Activated B cell treated with CpG ODN at 0.5 μM for 24 hours (primary cell): Measurements from ENCODE around the gene ACP3. TPM values are rescaled to one million over a fixed set of nuclear protein-coding genes. Genes with fewer than 3 reads are reported as not detected.
"Not testable (repeated sequence)": the region's sequence is repeated elsewhere in the genome, so short reads cannot be mapped to it uniquely, and the experiment has no call there.

Experiments used
- ATAC-seq: fragments of 200-7000 bp; cut with Tn5 transposase; one replicate; pipeline ENCODE4 v1.10.0; 2021; ENCODE audit warnings: low read depth, mild to moderate bottlenecking, moderate library complexity
- CTCF ChIA-PET: fragments of 350-600 bp; sonication (Branson Sonifier 250); formaldehyde crosslinking; loops from one replicate; lab custom pipeline; 2021; ENCODE audit warnings: antibody characterized with exemption; lab: Charles Lee
- POLR2A ChIA-PET: fragments of 350-600 bp; sonication (Branson Sonifier 250); formaldehyde crosslinking; loops from one replicate; lab custom pipeline; 2021; ENCODE audit warnings: antibody characterized with exemption; lab: Charles Lee
- DNase-seq: peaks from one replicate; pipeline ENCODE4 v3.0.0; 2022
- H3K27ac Mint-ChIP-seq: one replicate; pipeline ENCODE4 v1.8.0; 2020; ENCODE audit warnings: mixed read lengths
- H3K27me3 Mint-ChIP-seq: one replicate; pipeline ENCODE4 v1.8.0; 2021; ENCODE audit warnings: mixed read lengths
- H3K36me3 Mint-ChIP-seq: one replicate; pipeline ENCODE4 v1.8.0; 2021; ENCODE audit warnings: low read depth, mixed read lengths
- H3K4me1 Mint-ChIP-seq: one replicate; pipeline ENCODE4 v1.8.0; 2021; ENCODE audit warnings: mixed read lengths
- H3K4me3 Mint-ChIP-seq: one replicate; pipeline ENCODE4 v1.8.0; 2020; ENCODE audit warnings: mild to moderate bottlenecking, mixed read lengths
- H3K9me3 Mint-ChIP-seq: one replicate; pipeline ENCODE4 v1.8.0; 2020; ENCODE audit warnings: mixed read lengths
- intact Hi-C: fragments of 100-400 bp; cut with micrococcal nuclease; formaldehyde crosslinking; loops from one replicate; pipeline ENCODE4 v1.15.1; 2024
- total RNA-seq: library from RNA; stranded (reverse); gene quantifications from 2 replicates; pipeline ENCODE4 v1.2.3, GENCODE V29; 2022
- TF ChIP-seq, protein P1 (sequence below): fragments of 200-600 bp; IDR thresholded peaks from one replicate; pipeline ENCODE4 v1.8.0; 2022; ENCODE audit warnings: antibody characterized with exemption, mild to moderate bottlenecking

The ACP3 gene
- total RNA-seq, 1 donor from 2014 or later, result 0.84 TPM

- ChIA-PET CTCF (no interaction called here), POLR2A (no interaction called here)
- DNase-seq (no peak), ATAC-seq (no peak)
- Mint-ChIP-seq H3K27me3 (no peaks in the 10 kb centered on the region), H3K9me3 (no peaks in the 10 kb centered on the region), H3K27ac (no peak overlapping the region), H3K4me1 (no peaks in the 10 kb centered on the region), H3K36me3 (no peaks in the 10 kb centered on the region), H3K4me3 (no peak overlapping the region)
- TF ChIP-seq, protein P1, sequence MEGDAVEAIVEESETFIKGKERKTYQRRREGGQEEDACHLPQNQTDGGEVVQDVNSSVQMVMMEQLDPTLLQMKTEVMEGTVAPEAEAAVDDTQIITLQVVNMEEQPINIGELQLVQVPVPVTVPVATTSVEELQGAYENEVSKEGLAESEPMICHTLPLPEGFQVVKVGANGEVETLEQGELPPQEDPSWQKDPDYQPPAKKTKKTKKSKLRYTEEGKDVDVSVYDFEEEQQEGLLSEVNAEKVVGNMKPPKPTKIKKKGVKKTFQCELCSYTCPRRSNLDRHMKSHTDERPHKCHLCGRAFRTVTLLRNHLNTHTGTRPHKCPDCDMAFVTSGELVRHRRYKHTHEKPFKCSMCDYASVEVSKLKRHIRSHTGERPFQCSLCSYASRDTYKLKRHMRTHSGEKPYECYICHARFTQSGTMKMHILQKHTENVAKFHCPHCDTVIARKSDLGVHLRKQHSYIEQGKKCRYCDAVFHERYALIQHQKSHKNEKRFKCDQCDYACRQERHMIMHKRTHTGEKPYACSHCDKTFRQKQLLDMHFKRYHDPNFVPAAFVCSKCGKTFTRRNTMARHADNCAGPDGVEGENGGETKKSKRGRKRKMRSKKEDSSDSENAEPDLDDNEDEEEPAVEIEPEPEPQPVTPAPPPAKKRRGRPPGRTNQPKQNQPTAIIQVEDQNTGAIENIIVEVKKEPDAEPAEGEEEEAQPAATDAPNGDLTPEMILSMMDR, result no peak
- intact Hi-C loops, result loop anchor here (10.0 kb wide), 1 partner anchor 360 kb away; the partner anchor contains the start of gene CPNE4
These were observed 77.1 kb downstream of the ACP3 start for GRCh38 chr3:132394320-132394719.

GRCh38 chr3:132395126-132395525, 77.9 kb downstream of the ACP3 start:
- CTCF ChIA-PET, result no interaction called here
- no peaks in the 10 kb centered on the region for H3K36me3 Mint-ChIP-seq

DNA sequence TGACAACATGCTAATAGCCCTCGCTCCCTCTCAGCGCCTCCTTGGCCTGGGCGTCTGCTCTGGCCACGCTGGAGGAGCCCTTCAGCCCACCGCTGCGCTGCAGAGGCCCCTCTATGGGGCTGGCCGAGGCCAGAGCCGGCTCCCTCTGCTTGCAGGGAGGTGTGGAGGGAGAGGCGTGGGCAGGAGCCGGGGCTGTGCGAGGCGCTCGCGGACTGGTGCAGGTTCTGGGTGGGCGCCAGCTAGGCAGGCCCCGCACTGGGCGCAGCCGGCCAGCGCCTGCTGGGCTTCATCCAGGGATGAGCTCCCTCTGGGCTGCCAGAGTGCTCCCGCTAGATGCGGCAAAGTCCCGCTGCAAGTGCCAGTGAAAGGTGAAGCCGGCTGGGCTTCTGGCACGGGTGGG, 79.0 kb downstream of the ACP3 start:
- ATAC-seq (no peak), DNase-seq (no peak)
- Mint-ChIP-seq H3K4me1 (no peaks in the 10 kb centered on the region), H3K9me3 (no peaks in the 10 kb centered on the region), H3K27me3 (no peaks in the 10 kb centered on the region), H3K36me3 (no peaks in the 10 kb centered on the region), H3K4me3 (no peak overlapping the region), H3K27ac (no peak overlapping the region)
- POLR2A ChIA-PET, result no interaction called here
- intact Hi-C loops, result loop anchor here (5.0 to 10.0 kb wide), 2 partner anchors 361 to 1639 kb away; partner anchors contain the start of gene CPNE4
- CTCF ChIA-PET, result interaction anchor here (1.2 to 5.0 kb wide), 2 partner anchors 10 to 46 kb away, joined by 4 to 26 read pairs; no protein-coding TSS in a partner anchor
- TF ChIP-seq, protein P1, result no peak

More at GRCh38 chr3:132395126-132395525, 77.9 kb downstream of the ACP3 start:
- H3K27me3 Mint-ChIP-seq, result no peaks in the 10 kb centered on the region
- H3K9me3 Mint-ChIP-seq, result no peaks in the 10 kb centered on the region
- ATAC-seq (no peak), DNase-seq (no peak)
- intact Hi-C loops, result loop anchor here (5.0 to 10.0 kb wide), 2 partner anchors 360 to 1638 kb away; partner anchors contain the start of gene CPNE4
- no peaks in the 10 kb centered on the region for H3K4me1 Mint-ChIP-seq
- TF ChIP-seq, protein P1, result no peak
- no peak overlapping the region for H3K27ac Mint-ChIP-seq
- no peak overlapping the region for H3K4me3 Mint-ChIP-seq
- POLR2A ChIA-PET, result no interaction called here

DNA sequence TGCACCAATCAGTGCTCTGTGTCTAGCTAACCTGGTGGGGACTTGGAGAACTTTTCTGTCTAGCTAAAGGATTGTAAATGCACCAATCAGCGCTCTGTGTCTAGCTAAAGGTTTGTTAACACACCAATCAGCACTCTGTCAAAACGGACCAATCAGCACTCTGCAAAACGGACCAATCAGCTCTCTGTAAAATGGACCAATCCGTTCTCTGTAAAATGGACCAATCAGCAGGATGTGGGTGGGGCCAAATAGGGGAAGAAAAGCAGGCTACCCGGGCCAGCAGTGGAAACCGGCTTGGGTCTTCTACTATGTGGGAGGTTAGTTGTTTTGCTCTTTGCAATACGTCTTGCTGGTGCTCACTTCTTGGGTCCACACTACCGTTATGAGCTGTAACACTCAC, 79.6 kb downstream of the ACP3 start:
- DNase-seq, ATAC-seq, H3K4me3 Mint-ChIP-seq, H3K27ac Mint-ChIP-seq, POLR2A ChIA-PET, H3K36me3 Mint-ChIP-seq, H3K9me3 Mint-ChIP-seq, H3K27me3 Mint-ChIP-seq, H3K4me1 Mint-ChIP-seq: not testable (repeated sequence)
- CTCF ChIA-PET, result interaction anchor here (1.2 to 5.0 kb wide), 4 partner anchors 9 to 603 kb away, joined by 4 to 26 read pairs (median 8); no protein-coding TSS in a partner anchor
- intact Hi-C loops, result loop anchor here (5.0 to 10.0 kb wide), 2 partner anchors 362 to 1639 kb away; partner anchors contain the start of gene CPNE4

GRCh38 chr3:132399054-132399929, 82.1 kb downstream of the ACP3 start:
- POLR2A ChIA-PET, result no interaction called here
- H3K4me3 Mint-ChIP-seq, result no peak overlapping the region
- no peak overlapping the region for H3K27ac Mint-ChIP-seq
- no peak for ATAC-seq
- no peaks in the 10 kb centered on the region for H3K36me3 Mint-ChIP-seq
- intact Hi-C loops, result loop anchor here (1.0 to 10.0 kb wide), 5 partner anchors 47 to 1642 kb away; partner anchors contain the start of gene CPNE4
- TF ChIP-seq, protein P1, result no peak
- no peaks in the 10 kb centered on the region for H3K27me3 Mint-ChIP-seq
- no peaks in the 10 kb centered on the region for H3K9me3 Mint-ChIP-seq
- CTCF ChIA-PET, result interaction anchor here (0.9 to 5.0 kb wide), 6 partner anchors 18 to 1366 kb away, joined by 3 to 26 read pairs (median 4); no protein-coding TSS in a partner anchor
- H3K4me1 Mint-ChIP-seq, result no peaks in the 10 kb centered on the region
- no peak for DNase-seq
